ENCODE results near the gene HSPB2.

DNA sequence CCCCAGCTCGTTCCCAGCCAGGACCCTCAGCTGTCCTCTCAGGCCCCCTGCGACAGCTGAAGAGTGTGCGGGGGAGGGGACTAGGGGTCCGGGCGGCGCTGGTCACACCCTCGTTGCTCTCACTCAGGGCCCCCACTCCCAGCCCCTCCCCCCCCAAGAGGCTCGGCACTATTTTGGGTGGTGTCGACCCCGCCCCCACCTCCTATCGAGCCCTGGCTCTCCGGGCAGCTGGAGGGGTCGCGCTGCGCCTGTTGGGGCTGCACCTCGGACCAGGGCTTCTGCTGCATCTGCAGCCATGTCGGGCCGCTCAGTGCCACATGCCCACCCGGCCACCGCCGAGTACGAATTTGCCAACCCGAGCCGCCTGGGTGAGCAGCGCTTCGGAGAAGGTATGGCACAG, at the start of gene HSPB2:
- no peak for TF ChIP-seq POLR2A (IDR thresholded peaks at IDR 0.05)
- TF ChIP-seq, protein P1, sequence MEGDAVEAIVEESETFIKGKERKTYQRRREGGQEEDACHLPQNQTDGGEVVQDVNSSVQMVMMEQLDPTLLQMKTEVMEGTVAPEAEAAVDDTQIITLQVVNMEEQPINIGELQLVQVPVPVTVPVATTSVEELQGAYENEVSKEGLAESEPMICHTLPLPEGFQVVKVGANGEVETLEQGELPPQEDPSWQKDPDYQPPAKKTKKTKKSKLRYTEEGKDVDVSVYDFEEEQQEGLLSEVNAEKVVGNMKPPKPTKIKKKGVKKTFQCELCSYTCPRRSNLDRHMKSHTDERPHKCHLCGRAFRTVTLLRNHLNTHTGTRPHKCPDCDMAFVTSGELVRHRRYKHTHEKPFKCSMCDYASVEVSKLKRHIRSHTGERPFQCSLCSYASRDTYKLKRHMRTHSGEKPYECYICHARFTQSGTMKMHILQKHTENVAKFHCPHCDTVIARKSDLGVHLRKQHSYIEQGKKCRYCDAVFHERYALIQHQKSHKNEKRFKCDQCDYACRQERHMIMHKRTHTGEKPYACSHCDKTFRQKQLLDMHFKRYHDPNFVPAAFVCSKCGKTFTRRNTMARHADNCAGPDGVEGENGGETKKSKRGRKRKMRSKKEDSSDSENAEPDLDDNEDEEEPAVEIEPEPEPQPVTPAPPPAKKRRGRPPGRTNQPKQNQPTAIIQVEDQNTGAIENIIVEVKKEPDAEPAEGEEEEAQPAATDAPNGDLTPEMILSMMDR (IDR thresholded peaks at IDR 0.05): no peak
- TF ChIP-seq POLR2AphosphoS5 (IDR thresholded peaks at IDR 0.05): no peak
- no peak for TF ChIP-seq EP300 (IDR thresholded peaks at IDR 0.05)
